Stomach (tissue), 4 donors: ENCODE data around the gene HOXD10.

Experiments
- CTCF ChIP-seq, 7 experiments: fragments of 450-650 bp in 4 of 7; fragments of 200-600 bp in 3 of 7; sonication (generic) in 3 of 7; IDR thresholded peaks; one replicate each; pipeline ENCODE4 v1.5.1; 2016 to 2019; ENCODE audit warnings: antibody characterized with exemption in 7 of 7, control low read depth in 2 of 7, mild to moderate bottlenecking in 1 of 7
- POLR2A ChIP-seq, 4 donors: fragments of 450-650 bp; IDR thresholded peaks; one replicate each; pipeline ENCODE4 v1.6.1; 2016; ENCODE audit warnings: antibody characterized with exemption in 4 of 4, control low read depth in 2 of 4, mild to moderate bottlenecking in 1 of 4, moderate library complexity in 1 of 4

GRCh38 chr2:176126929-176127773 lies 10.6 kb downstream of the HOXD10 start:
- no peak for TF ChIP-seq POLR2A (IDR thresholded peaks at IDR 0.05)
- TF ChIP-seq CTCF (IDR thresholded peaks at IDR 0.05), result peak in 5 of 7 experiments; percentile 62 to 97 (median 87)
